ENCODE results near the gene GSPT1.

GSPT1 gene

GRCh38 chr16:11851294-11852091, 64.3 kb downstream of the GSPT1 start, which contains the start of gene RSL1D1:
RSL1D1 (minus strand) TSS chr16:11851542; CDS start chr16:11851512, 30 bp downstream.
- no peak for TF ChIP-seq CTCF (IDR thresholded peaks at IDR 0.05)

GRCh38 chr16:11848842-11849241, 66.9 kb downstream of the GSPT1 start:
- no peak for TF ChIP-seq CTCF (IDR thresholded peaks at IDR 0.05)

GRCh38 chr16:11844499-11844898, 71.3 kb downstream of the GSPT1 start:
- no peak for TF ChIP-seq CTCF (IDR thresholded peaks at IDR 0.05)

GRCh38 chr16:11843861-11844260, 71.9 kb downstream of the GSPT1 start:
- no peak for TF ChIP-seq CTCF (IDR thresholded peaks at IDR 0.05)

GRCh38 chr16:11843206-11843605, 72.5 kb downstream of the GSPT1 start:
- no peak for TF ChIP-seq CTCF (IDR thresholded peaks at IDR 0.05)

- TF ChIP-seq CTCF (IDR thresholded peaks at IDR 0.05) = no peak
Measured at GRCh38 chr16:11841026-11841425, 74.7 kb downstream of the GSPT1 start.

GRCh38 chr16:11836650-11837244, 79.0 kb downstream of the GSPT1 start:
- TF ChIP-seq CTCF (IDR thresholded peaks at IDR 0.05) = no peak

All from LNCAP (cell line).